Measurements from ENCODE around the gene C17orf67.

The C17orf67 gene

DNA sequence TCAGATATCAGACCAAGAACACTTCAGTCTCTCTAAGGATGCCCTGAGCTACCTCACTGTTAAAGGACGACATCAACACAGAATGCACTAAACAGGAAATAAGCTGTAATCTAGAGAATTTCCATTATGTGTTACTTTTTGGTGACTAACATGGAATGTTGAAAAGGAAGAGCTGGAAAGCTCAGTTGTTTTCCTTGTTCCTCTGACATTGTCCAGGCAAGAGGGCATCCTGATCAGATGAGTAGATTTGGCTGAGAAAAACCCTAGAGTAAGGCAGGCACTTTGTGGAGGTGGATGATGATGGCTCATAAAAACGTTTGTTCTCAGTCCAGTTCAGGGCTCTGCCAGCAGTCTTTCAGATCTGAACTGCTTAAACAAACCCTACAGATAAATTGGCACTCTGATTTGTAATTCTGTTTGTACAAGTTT is 34.2 kb upstream of the C17orf67 start:
- Histone ChIP-seq H3K4me1 (ENCODE audit: control insufficient read depth in 2 of 2, insufficient read depth in 1 of 2, low read depth in 1 of 2, low read length in 2 of 2) (peaks cover 0 to 2% of the 10 kb centered on the region in 2 donors), H3K27ac (replicated peaks; ENCODE audit: low read length) (no peak overlapping the region), H2BK15ac (ENCODE audit: low read length) (no peak overlapping the region)

DNA sequence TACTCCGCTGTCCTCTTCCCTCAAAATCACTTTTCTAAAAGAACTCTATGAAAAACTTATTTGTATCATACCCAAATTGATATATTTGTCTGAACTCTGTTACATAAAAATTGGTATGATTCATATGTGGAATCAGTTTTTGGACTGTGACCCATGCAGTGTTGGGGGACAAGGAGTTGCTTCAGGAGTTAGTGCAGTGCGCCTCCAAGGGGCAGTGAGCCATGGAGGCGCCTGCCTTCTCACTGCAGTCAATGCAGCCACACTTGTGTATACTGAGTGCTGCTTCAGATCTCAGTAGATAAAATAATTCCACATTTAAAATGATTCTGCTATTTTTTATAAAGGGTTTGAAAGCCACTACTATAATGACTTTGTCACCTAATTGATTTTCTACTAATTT is 32.8 kb upstream of the C17orf67 start:
- no peak overlapping the region for H3K23ac ChIP-seq (ENCODE audit: low read depth, low read length, poor library complexity)
- no peaks in the 10 kb centered on the region for H3K27me3 ChIP-seq (ENCODE audit: control insufficient read depth in 3 of 3, insufficient read depth in 3 of 3, low read depth in 1 of 3, low read length in 3 of 3)
- no peak overlapping the region for H2BK5ac ChIP-seq (ENCODE audit: low read length)
- no peak overlapping the region for H4K91ac ChIP-seq (ENCODE audit: low read depth, low read length, poor library complexity)
- no peak overlapping the region for H3K9ac ChIP-seq (ENCODE audit: low read depth, low read length, poor library complexity)
- no peak overlapping the region for H3K4ac ChIP-seq (ENCODE audit: low read length)
- H2BK12ac ChIP-seq (ENCODE audit: low read length) = no peak overlapping the region
- H3K4me2 ChIP-seq (ENCODE audit: insufficient read depth, low read length, poor library complexity, severe bottlenecking) = no peak overlapping the region
- H2AFZ ChIP-seq (ENCODE audit: low read length) = no peak overlapping the region
- H3K14ac ChIP-seq (ENCODE audit: low read length) = no peak overlapping the region
- H2BK15ac ChIP-seq (ENCODE audit: low read length) = no peak overlapping the region
- no peak overlapping the region for H3K4me3 ChIP-seq (ENCODE audit: low read length in 2 of 2)
- H3K9me3 ChIP-seq (replicated peaks in 1 of 2; ENCODE audit: control insufficient read depth in 2 of 2, insufficient read depth in 1 of 2, low read depth in 1 of 2, low read length in 2 of 2) = no peaks in the 10 kb centered on the region
- no peak overlapping the region for H2AK5ac ChIP-seq (ENCODE audit: low read depth, low read length)
- H3K79me1 ChIP-seq (ENCODE audit: low read depth, low read length) = no peaks in the 10 kb centered on the region
- DNase-seq (ENCODE audit: low spot score) = no peak
- peaks cover 0 to 10% of the 10 kb centered on the region in 2 donors for H3K36me3 ChIP-seq (replicated peaks in 1 of 2; ENCODE audit: control insufficient read depth in 2 of 2, insufficient read depth in 2 of 2, low read length in 2 of 2)
- no peak overlapping the region for H4K8ac ChIP-seq (ENCODE audit: low read depth, low read length)
- H3K18ac ChIP-seq (ENCODE audit: low read length) = no peak overlapping the region
- H3K27ac ChIP-seq (replicated peaks; ENCODE audit: low read length) = no peak overlapping the region
- peaks cover 0 to 2% of the 10 kb centered on the region in 2 donors for H3K4me1 ChIP-seq (ENCODE audit: control insufficient read depth in 2 of 2, insufficient read depth in 1 of 2, low read depth in 1 of 2, low read length in 2 of 2)
- WGBS, 2 donors (ENCODE audit: extremely low coverage in 2 of 2, insufficient read length in 2 of 2, insufficient replicate concordance in 1 of 2) = no CpG with 5 or more reads among the region's 3 CpGs
- H2BK120ac ChIP-seq (ENCODE audit: low read depth, low read length) = no peak overlapping the region

More for the DNA sequence above, 34.2 kb upstream of the C17orf67 start:
- H3K4me3 ChIP-seq (ENCODE audit: low read length in 2 of 2) = no peak overlapping the region
- no peak overlapping the region for H3K18ac ChIP-seq (ENCODE audit: low read length)
- H3K79me1 ChIP-seq (ENCODE audit: low read depth, low read length) = no peaks in the 10 kb centered on the region
- H3K9ac ChIP-seq (ENCODE audit: low read depth, low read length, poor library complexity) = no peak overlapping the region
- H4K8ac ChIP-seq (ENCODE audit: low read depth, low read length) = no peak overlapping the region
- no peaks in the 10 kb centered on the region for H3K36me3 ChIP-seq (replicated peaks in 1 of 2; ENCODE audit: control insufficient read depth in 2 of 2, insufficient read depth in 2 of 2, low read length in 2 of 2)
- H3K9me3 ChIP-seq (replicated peaks in 1 of 2; ENCODE audit: control insufficient read depth in 2 of 2, insufficient read depth in 1 of 2, low read depth in 1 of 2, low read length in 2 of 2) = no peaks in the 10 kb centered on the region
- DNase-seq (ENCODE audit: low spot score) = no peak
- H2AK5ac ChIP-seq (ENCODE audit: low read depth, low read length) = no peak overlapping the region
- H2BK12ac ChIP-seq (ENCODE audit: low read length) = no peak overlapping the region
- H2BK5ac ChIP-seq (ENCODE audit: low read length) = no peak overlapping the region
- H3K4me2 ChIP-seq (ENCODE audit: insufficient read depth, low read length, poor library complexity, severe bottlenecking) = no peak overlapping the region
- no peak overlapping the region for H3K4ac ChIP-seq (ENCODE audit: low read length)
- no peak overlapping the region for H3K14ac ChIP-seq (ENCODE audit: low read length)
- no CpG with 5 or more reads among the region's 2 CpGs for WGBS, 2 donors (ENCODE audit: extremely low coverage in 2 of 2, insufficient read length in 2 of 2, insufficient replicate concordance in 1 of 2)
- H2AFZ ChIP-seq (ENCODE audit: low read length) = no peak overlapping the region
- H2BK120ac ChIP-seq (ENCODE audit: low read depth, low read length) = no peak overlapping the region
- H3K27me3 ChIP-seq (ENCODE audit: control insufficient read depth in 3 of 3, insufficient read depth in 3 of 3, low read depth in 1 of 3, low read length in 3 of 3) = no peaks in the 10 kb centered on the region
- no peak overlapping the region for H3K23ac ChIP-seq (ENCODE audit: low read depth, low read length, poor library complexity)
- no peak overlapping the region for H4K91ac ChIP-seq (ENCODE audit: low read depth, low read length, poor library complexity)

DNA sequence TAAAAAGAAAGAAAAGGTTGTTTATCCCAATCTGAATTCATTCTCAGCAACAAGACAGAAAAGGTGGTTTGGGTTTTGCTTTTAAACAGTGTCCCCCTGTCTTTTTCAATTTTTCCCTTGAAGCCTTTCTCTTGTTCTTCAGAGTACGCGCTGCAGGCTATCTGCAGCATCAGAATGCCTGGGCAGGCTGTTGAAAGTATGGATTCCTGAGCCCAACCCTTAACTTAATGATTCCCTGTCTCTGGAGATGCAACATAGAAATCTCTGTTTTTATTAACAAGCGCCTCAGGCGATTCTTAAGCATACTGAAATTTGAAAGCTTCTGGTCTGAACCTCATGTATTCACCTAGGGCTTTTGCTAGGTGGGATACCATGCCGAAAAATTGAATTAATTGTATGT is 32.4 kb upstream of the C17orf67 start:
- peaks cover 0 to 2% of the 10 kb centered on the region in 2 donors for H3K4me1 ChIP-seq (ENCODE audit: control insufficient read depth in 2 of 2, insufficient read depth in 1 of 2, low read depth in 1 of 2, low read length in 2 of 2)
- no peak overlapping the region for H3K18ac ChIP-seq (ENCODE audit: low read length)
- H3K4ac ChIP-seq (ENCODE audit: low read length) = no peak overlapping the region
- H2AFZ ChIP-seq (ENCODE audit: low read length) = no peak overlapping the region
- H3K79me1 ChIP-seq (ENCODE audit: low read depth, low read length) = no peaks in the 10 kb centered on the region
- no peaks in the 10 kb centered on the region for H3K9me3 ChIP-seq (replicated peaks in 1 of 2; ENCODE audit: control insufficient read depth in 2 of 2, insufficient read depth in 1 of 2, low read depth in 1 of 2, low read length in 2 of 2)
- no peak overlapping the region for H3K4me2 ChIP-seq (ENCODE audit: insufficient read depth, low read length, poor library complexity, severe bottlenecking)
- H2BK5ac ChIP-seq (ENCODE audit: low read length) = no peak overlapping the region
- H4K91ac ChIP-seq (ENCODE audit: low read depth, low read length, poor library complexity) = no peak overlapping the region
- H3K27ac ChIP-seq (replicated peaks; ENCODE audit: low read length) = no peak overlapping the region
- H3K23ac ChIP-seq (ENCODE audit: low read depth, low read length, poor library complexity) = no peak overlapping the region
- no peak overlapping the region for H3K4me3 ChIP-seq (ENCODE audit: low read length in 2 of 2)
- WGBS, 2 donors (ENCODE audit: extremely low coverage in 2 of 2, insufficient read length in 2 of 2, insufficient replicate concordance in 1 of 2) = no CpG with 5 or more reads among the region's 5 CpGs
- no peak overlapping the region for H3K14ac ChIP-seq (ENCODE audit: low read length)
- peaks cover 0 to 10% of the 10 kb centered on the region in 2 donors for H3K36me3 ChIP-seq (replicated peaks in 1 of 2; ENCODE audit: control insufficient read depth in 2 of 2, insufficient read depth in 2 of 2, low read length in 2 of 2)
- no peaks in the 10 kb centered on the region for H3K27me3 ChIP-seq (ENCODE audit: control insufficient read depth in 3 of 3, insufficient read depth in 3 of 3, low read depth in 1 of 3, low read length in 3 of 3)
- no peak overlapping the region for H3K9ac ChIP-seq (ENCODE audit: low read depth, low read length, poor library complexity)
- H2BK12ac ChIP-seq (ENCODE audit: low read length) = no peak overlapping the region
- no peak overlapping the region for H4K8ac ChIP-seq (ENCODE audit: low read depth, low read length)
- no peak overlapping the region for H2AK5ac ChIP-seq (ENCODE audit: low read depth, low read length)
- no peak overlapping the region for H2BK15ac ChIP-seq (ENCODE audit: low read length)
- H2BK120ac ChIP-seq (ENCODE audit: low read depth, low read length) = no peak overlapping the region
- DNase-seq (ENCODE audit: low spot score) = no peak

DNA sequence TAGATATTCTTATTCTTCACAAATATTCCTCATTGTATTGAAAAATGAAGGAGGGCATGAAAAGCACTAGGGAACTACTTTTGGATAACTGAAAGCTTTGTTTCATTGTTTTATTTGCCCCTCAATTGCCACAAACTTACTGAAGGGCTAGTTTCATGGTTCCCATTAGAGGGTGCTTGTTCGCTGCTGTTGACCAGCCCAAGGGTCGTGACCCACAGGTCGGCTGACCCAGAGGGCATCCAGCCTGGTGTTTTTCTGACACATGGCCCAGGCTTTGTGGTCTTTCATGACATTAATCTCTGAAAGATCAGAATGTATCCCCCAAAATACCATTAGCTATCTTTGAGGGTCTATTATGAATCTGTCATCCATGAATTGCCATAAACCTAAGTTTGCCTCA is 30.3 kb upstream of the C17orf67 start:
- no peak overlapping the region for H4K91ac ChIP-seq (ENCODE audit: low read depth, low read length, poor library complexity)
- no peak overlapping the region for H3K4me3 ChIP-seq (ENCODE audit: low read length in 2 of 2)
- H3K18ac ChIP-seq (ENCODE audit: low read length) = no peak overlapping the region
- H3K9ac ChIP-seq (ENCODE audit: low read depth, low read length, poor library complexity) = no peak overlapping the region
- H2BK120ac ChIP-seq (ENCODE audit: low read depth, low read length) = no peak overlapping the region
- H3K36me3 ChIP-seq (replicated peaks in 1 of 2; ENCODE audit: control insufficient read depth in 2 of 2, insufficient read depth in 2 of 2, low read length in 2 of 2) = peaks cover 0 to 10% of the 10 kb centered on the region in 2 donors
- no peak overlapping the region for H3K27ac ChIP-seq (replicated peaks; ENCODE audit: low read length)
- no peaks in the 10 kb centered on the region for H3K27me3 ChIP-seq (ENCODE audit: control insufficient read depth in 3 of 3, insufficient read depth in 3 of 3, low read depth in 1 of 3, low read length in 3 of 3)
- H2BK12ac ChIP-seq (ENCODE audit: low read length) = no peak overlapping the region
- peak; percentile 27 for DNase-seq (ENCODE audit: low spot score)
- no CpG with 5 or more reads among the region's 3 CpGs for WGBS, 2 donors (ENCODE audit: extremely low coverage in 2 of 2, insufficient read length in 2 of 2, insufficient replicate concordance in 1 of 2)
- H2BK15ac ChIP-seq (ENCODE audit: low read length) = no peak overlapping the region
- H3K14ac ChIP-seq (ENCODE audit: low read length) = no peak overlapping the region
- H4K8ac ChIP-seq (ENCODE audit: low read depth, low read length) = no peak overlapping the region
- no peaks in the 10 kb centered on the region for H3K79me1 ChIP-seq (ENCODE audit: low read depth, low read length)
- no peaks in the 10 kb centered on the region for H3K9me3 ChIP-seq (replicated peaks in 1 of 2; ENCODE audit: control insufficient read depth in 2 of 2, insufficient read depth in 1 of 2, low read depth in 1 of 2, low read length in 2 of 2)
- H3K4me1 ChIP-seq (ENCODE audit: control insufficient read depth in 2 of 2, insufficient read depth in 1 of 2, low read depth in 1 of 2, low read length in 2 of 2) = peaks cover 0 to 2% of the 10 kb centered on the region in 2 donors
- no peak overlapping the region for H2AK5ac ChIP-seq (ENCODE audit: low read depth, low read length)
- no peak overlapping the region for H3K23ac ChIP-seq (ENCODE audit: low read depth, low read length, poor library complexity)
- no peak overlapping the region for H3K4ac ChIP-seq (ENCODE audit: low read length)
- H2AFZ ChIP-seq (ENCODE audit: low read length) = no peak overlapping the region
- H2BK5ac ChIP-seq (ENCODE audit: low read length) = no peak overlapping the region
- no peak overlapping the region for H3K4me2 ChIP-seq (ENCODE audit: insufficient read depth, low read length, poor library complexity, severe bottlenecking)

Measured in neuronal stem cell (in vitro differentiated cells).